HG02678 (cell line): ENCODE measurements around the gene DNAJC25.
"Not testable (repeated sequence)": the region's sequence is repeated elsewhere in the genome, so short reads cannot be mapped to it uniquely, and the experiment has no call there.

Experiments used
- ATAC-seq: cut with Tn5 transposase; IDR thresholded peaks from one replicate; pipeline ENCODE4 v1.9.1; 2021; ENCODE audit warnings: mild to moderate bottlenecking, moderate library complexity; ENCODE audit not compliant: unreplicated experiment

DNAJC25 gene

DNA sequence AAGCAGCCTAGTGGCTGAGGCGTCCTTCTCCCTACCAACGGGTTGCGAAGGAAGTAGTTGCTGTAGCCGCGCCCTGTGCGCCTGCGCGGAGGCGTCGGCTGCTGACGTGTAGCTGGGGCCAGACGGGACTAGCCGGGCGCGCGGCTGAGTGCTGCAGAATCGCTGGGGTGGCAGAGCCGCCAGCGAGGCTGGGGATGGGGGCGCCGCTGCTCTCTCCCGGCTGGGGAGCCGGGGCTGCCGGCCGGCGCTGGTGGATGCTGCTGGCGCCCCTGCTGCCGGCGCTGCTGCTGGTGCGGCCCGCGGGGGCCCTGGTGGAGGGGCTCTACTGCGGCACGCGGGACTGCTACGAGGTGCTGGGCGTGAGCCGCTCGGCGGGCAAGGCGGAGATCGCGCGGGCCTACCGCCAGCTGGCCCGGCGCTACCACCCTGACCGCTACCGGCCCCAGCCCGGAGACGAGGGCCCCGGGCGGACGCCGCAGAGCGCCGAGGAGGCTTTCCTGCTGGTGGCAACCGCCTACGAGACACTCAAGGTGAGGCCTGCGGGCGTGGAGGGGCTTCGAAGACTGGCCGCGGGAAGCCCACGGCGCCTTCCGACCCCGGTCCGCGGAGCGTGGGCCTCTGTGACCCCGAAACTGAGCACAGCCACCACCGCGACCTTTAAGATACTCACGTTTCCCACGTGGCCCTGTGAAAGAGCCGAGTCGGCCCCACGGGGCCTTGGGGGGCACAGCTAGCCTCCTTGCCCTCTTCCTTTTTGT lies at the start of gene DNAJC25:
Gene DNAJC25, plus strand, starts transcription at position 121 of the 758 bp plus-strand sequence. Its CDS starts 74 bp downstream, at position 195.
- peak; percentile 98 for ATAC-seq

DNA sequence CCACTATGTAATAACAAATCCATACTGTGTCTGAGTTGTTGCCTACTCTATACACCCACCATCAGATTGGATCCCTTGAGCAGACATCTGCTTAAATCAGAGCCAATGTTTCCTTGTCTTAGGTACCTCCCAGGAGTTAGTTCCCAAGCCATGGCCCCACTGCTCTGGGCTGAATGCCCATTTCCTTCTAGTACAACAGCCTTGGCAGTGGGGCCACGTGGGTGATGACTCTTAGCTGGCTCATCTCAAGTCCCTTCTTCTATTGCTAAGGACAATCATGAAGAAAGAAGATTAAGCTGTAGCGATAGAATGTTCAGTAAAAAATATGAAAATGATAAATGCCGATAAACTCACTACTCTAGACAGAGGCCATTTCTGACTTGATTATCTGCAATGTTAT lies 48.2 kb upstream of the DNAJC25 start:
- no peak for ATAC-seq

DNA sequence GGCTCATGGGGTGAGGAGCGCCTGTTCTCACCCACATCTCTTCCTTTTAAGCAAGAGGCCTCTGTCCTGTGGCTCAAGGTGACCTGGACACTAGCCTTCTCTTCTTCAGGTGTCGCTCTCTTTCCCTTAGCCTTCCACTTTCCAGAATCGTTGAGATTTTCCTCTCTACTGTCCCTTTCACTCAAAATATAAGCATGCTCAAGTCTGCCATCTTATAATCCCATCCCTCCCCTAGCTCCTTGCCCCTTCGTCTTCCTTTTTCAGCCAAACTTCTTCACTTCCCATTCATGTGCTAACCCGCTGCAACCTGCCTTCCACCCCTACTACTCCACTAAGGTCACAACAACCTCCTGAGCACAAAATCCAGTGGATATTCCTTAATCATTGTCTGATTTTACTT lies 44.8 kb upstream of the DNAJC25 start:
- ATAC-seq = no peak

DNA sequence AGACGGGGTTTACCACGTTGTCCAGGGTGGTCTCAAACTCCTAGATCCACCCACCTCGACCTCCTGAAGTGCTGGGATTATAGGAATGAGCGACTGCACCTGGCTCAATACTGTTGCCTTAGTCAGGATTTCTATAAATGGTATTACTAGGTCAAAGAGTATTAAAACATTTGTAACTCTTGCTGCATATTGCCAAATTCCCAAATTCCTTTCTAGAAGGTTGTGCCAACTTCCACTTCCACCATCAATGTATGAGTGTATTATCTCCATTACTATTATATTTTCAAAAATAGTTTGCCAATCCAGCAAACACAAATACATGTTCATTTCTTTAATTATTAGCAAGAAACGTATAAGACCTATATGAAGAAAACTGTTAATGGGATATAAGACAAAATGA lies 42.3 kb upstream of the DNAJC25 start:
- no peak for ATAC-seq

DNA sequence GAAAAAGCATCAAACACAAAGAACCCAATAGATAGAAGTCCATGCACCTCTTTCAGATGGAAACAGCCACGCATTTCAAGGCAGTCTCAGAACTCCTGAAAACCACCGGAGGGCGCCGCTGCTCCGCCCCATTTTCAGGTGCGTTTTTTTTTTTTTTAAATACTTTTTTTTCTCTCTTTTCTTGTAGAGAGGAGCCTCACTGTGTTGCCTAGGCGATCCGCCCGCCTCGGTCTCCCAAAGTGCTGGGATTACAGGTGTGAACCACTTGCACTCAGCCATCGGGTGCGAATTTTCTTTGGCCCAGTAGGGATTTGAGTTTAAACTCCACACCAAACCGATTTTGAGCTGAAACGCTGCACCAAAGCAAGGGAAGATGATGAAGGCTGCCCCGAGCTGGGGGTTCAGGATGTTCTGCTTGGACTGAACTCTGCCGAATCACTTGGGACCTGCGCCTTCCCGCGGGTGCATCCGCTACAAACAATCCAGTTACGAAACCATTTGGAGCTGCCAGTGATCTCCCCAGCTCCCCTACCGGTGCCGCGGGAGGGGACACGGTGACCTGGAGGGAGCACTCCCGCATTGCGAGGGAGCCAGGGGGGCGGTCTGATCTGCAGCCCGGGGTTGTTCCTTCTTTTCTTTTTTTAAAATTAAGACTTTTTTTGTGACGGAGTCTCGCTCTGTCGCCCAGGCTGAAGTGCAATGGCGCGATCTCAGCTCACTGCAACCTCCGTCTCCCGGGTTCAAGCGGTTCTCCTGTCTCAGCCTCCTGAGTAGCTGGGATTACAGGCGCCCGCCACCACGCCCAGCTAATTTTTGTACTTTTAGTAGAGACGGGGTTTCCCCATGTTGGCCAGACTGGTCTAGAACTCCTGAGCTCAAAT lies 33.0 kb upstream of the DNAJC25 start:
- ATAC-seq = peak; percentile 49

DNA sequence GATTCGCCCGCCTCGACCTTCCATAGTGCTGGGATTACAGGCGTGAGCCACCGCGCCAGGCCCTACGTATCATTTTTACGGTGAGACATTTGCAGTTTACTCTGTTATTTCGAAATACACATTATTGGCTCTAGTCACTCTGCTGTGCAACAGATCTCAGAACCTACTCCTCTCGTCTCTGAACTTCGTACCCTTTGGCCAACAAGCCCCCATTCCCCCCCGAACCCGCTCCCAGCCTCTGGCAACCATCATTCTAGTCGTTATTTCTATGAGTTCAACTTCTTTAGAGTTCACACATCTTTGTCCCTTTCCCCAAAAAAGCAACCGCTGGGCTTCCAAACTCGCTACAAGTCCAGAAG lies 32.4 kb upstream of the DNAJC25 start:
- no peak for ATAC-seq

DNA sequence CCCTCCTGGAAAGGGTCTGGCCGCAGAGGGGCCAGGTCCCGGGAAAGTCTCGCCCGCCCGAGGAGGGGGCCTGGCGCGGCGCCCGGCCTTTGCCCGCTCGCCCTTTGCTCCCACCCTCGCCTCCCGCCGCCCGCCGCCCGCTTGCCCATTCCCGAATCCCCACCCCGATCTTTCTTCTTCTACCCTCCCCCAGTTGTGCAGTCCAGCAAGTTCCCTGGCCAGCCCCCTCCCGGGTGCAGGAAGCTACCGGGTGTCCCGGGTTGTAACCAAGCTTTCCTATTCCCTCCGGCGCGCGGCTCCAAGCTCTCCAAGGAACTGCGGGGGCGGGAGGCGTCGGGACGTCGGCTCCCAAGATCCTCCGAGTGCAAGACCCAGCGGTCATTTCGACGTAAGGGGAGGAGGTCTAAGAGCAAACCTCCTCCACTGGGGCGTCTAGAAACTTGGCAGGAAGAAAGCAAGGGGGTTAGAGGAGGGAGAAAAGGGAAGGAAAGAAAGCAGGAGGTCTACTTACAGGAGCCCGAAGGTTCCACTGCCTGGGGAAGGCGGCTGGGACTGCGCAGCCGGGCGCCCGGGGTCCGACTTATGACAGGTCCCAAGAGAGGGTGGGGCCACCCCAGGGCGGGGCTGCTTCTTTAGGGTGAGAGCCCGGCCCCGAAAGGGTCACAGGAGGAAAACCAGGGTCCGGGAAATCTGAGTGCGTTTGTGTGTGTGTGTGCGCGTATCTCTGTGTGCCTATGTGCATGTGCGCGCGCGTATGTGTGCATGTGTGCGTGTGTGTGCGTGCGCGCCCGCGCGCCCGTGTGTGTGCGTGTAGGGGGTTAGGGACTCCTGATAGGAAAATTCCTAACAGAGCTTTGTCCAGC lies 31.8 kb upstream of the DNAJC25 start, which contains the start of gene PTGR1:
Gene PTGR1, minus strand, starts transcription at position 556 of the 863 bp plus-strand sequence. CDS start 2,225 bp downstream, outside the sequence.
- no peak for ATAC-seq

DNA sequence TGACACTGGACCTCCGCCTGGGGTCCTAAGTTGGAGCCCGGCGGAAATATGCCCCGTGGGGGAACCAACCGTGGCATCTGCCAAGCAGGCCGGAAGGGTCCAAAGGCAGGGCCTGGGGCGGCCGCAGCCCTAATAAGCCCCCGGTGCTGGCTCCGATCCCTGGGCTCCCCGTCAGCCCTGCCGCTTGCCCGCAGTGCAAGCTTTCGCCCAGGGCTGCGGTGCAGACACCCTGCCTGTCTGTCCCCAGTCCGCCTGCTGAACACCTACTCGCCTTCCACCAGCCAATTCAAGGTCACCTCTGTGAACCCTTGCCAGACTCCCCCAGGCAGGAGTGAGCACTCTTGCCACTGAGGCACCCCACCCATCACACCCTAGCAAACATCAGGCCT lies 31.2 kb upstream of the DNAJC25 start:
- no peak for ATAC-seq

DNA sequence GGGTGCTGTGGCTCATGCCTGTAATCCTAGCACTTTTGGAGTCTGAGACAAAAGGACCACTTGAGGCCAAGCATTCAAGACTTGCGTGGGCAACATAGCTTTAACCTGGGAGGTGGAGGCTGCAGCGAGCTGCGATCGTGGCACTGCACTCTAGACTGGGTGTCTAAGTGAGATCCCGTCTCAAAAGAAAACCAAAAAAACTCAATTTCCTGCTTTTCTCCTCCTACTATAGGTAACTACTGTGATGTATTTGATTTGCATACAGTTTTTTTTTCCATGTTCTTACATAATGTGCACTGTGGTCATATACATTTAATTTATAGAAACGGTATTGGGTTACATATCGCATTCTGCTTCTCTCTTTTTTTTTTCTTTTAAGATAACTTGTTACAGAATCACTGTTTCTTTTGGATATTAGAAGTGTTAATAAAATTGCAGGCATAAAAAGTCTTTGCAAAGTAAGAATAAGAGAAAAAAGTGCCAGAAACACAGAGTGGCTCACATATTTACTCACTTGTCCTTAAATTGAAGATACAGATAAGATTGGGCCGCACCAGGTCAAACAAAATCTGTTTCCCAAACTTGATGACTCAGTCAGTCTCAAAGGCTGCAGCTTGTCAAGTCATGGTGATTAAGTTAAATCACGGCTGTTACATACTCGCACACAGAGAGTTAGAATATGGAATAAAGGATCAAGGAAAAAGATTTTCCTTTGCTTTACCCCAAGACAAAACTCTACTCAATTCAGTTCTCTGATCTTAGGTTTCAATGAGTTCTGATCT lies 29.7 kb upstream of the DNAJC25 start:
- no peak for ATAC-seq

DNA sequence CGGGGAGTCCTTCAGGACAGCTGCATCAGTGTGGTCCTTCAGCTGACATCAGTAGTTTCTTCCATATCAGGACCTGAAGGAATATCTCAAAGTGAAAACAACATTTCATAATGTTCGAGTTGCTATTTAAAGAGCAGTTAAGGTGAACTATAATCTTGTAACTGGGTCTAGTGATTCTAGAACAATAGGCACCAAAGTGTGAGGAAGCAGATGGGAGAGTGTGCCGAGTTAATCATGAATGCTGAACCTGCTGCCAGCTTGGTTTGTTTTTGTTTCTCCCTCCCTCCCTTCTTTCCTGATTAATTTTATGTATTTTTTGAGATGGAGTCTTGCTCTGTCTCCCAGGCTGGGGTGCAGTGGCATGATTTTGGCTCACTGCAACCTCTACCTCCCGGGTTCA lies 28.1 kb upstream of the DNAJC25 start:
- ATAC-seq = no peak

DNA sequence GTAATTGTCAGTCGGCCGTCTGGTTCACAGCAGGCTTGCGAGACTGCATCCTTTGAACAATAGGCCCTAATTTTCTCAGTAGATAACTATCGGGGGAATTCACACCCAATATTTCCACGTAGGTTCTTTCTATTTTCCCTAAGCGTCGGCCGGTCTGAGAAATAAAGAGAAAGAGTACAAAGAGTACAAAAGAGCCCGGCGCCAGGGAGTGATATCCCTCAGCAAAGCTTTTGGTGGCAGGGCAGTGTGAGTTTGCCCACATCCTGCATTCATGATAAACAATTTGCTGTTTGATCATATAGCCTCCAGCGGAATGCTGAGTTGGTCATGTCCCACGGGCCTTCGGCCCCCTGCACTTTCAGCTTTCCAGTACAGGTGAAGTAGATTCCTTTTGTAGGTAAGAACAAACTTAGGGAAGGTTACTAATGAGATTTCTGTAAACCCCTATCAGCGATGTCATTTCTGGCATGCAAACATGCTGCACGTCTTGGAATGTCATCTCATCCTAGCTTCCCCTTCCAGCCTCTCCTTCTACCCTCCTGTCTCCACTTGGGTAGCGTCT lies 27.0 kb upstream of the DNAJC25 start:
- ATAC-seq = no peak

DNA sequence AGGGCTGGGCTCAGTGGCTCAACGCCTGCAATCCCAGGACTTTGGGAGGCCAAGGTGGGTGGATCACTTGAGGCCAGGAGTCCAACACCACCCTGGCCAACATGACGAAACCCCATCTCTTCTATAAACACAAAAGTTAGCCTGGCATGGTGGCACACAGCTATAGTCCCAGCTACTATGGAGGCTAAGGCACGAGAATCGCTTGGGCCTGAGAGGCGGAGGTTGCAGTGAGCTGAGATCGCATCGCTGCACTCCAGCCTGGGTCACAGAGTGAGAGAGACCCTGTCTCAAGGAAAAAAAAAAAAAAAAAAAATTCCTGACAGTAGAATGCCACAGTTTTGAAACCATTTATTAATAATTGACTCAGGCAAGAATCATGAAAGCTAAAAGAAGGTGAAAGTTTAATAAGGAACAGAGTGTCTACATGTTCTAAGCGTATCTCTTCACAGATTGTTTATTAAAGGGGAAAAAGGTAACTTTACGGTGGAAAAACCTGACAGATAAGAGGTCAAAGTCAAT lies 26.0 kb upstream of the DNAJC25 start:
- no peak for ATAC-seq

DNA sequence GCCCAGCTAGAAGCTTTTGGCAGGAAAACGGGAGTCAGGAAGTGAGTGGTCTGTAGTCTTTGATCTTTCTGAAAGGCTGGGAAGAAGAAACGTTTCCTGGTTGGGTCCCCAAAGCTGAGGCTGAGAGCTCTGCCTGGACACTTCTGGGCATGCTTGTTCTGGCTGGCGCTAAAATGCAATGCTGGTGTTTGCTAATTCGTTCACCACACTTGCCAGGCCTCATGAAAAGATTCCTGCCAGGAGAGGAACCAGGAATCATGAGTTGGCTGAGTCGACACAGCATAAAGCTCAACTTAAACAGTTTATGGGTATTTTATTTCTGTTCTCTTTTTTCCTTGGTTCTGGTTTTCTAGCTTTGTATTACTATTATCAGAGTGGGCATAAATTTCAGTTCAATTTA lies 21.0 kb upstream of the DNAJC25 start:
- ATAC-seq = no peak

DNA sequence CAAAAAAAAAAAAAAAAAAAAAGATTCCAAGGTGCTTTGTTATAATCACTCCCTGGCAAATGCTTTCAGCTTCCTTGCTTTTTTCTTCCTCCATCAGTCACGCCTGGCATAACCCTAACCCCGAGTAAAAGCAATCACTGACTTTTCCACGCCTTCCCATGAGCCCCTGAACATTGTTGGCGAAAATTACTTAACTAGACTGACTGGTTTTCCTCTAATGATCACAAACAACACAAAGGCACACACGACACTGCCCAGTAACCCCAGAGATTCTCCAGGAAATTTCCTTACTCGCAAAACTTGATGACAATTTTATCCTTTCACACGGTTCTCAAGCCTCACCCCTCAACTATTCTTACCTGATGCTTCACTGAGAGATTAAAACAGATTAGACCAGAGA lies 20.3 kb upstream of the DNAJC25 start:
- ATAC-seq = no peak

DNA sequence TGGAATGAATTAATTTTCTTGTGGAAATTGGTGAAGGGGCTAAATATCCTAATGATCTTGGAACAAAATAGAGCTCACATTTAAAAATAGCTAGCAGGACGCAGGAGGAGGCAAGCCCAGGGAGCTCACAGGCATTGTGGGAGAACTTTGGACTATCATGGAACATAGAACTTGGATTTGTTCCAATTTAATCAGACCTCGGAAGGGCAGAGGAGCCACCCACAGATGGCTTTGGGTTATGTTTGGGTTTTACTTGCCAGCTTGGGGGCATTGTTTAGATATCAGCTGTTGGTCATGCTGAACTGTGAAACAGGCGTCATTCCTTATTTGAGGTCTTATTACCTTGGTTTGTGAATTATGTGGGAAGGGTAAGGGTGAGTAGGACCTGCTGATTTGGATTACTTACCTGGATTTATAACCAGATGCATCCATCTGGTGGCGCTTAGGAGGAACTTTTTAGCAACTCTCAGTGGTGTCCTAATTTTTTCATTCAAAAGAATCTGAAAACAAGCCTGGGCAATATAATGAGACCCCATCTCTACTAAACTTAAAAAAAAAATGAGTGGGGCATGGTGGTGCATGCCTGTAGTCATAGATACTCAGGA lies 17.6 kb upstream of the DNAJC25 start:
- ATAC-seq = no peak

DNA sequence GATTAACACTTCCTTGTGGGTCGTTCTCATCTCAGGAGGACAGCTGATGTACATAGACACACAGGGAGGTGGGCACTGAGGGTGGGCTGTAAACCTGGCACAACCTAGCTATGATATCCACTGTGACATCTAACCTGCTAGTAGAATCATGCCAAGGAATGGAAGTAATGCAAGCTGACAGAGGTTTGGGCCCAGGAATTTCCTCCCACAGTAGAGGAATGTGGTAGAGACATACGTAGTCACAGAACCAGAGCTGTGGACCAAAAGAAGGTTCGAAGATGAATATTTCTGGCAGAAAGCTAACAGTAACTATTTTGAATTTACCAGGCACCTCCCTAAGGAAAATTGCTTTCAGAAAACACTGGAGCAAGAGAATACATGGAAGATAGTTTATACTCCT lies 15.2 kb upstream of the DNAJC25 start:
- no peak for ATAC-seq

DNA sequence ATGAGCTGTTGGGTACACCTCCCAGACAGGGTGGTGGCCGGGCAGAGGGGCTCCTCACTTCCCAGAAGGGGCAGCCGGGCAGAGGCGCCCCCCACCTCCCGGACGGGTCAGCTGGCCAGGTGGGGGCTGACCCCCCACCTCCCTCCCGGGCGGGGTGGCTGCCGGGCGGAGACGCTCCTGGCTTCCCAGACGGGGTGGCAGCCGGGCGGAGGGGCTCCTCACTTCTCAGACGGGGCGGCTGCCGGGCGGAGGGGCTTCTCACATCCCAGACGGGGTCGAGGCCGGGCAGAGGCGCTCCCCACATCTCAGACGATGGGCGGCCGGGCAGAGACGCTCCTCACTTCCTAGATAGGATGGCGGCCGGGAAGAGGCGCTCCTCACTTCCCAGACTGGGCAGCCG lies 13.8 kb upstream of the DNAJC25 start:
- not testable (repeated sequence) for ATAC-seq

DNA sequence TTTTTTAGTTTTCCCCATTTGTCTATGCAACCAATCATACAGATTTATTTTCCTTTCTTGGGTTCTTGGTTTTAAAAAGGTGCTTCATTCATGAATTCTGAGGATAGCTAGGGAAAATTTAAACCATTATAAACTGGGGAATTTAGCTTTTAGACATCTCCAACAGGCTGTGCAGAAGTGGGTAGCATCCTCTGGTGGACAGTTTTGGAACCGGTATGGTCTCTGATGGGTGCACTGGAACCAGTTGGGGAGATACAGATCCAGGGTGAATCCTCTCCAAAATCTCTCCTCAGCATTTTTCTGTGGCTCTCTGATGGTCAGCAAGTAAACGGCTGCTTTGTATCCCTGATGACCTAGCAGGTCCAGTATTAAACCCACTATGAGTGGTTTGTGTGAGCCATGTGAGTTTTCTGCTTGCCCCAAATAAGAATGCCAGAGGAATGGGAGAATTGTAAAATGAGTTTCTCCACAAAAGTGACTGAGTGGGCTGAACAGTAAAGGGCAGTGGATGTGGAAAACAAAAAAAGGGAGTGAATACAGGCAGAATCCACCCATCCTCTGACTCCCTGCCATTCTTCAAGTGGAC lies 9.1 kb upstream of the DNAJC25 start:
- peak; percentile 56 for ATAC-seq

DNA sequence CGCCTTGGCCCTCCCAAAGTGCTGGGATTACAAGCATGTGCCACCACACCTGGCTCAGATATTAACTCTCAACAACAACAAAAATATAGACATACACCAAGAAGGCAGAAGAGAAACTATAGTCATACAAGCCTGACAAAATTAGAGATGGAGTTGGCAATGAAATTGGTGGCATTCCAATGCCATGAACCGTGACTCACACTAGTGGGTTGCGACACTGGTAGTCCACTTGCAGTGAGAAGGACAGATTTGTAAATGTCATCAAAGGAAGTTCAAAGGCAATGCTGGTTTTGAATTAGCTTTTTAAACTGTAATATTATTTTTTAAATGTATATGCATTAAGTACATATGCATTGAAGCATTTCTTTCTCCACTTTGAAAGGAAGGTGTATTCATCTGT lies 8.5 kb upstream of the DNAJC25 start:
- ATAC-seq = no peak
